GM10266 (cell line): ENCODE results near the gene RERG.

Experiments
- DNase-seq: peaks from one replicate; pipeline ENCODE4 v3.0.0; 2012; ENCODE audit errors: extremely low spot score
- CTCF ChIP-seq: IDR thresholded peaks from 2 replicates; pipeline ENCODE4 v1.5.1; 2012; ENCODE audit warnings: mild to moderate bottlenecking, low read depth; ENCODE audit not compliant: control insufficient read depth, insufficient read depth; ENCODE audit errors: missing control alignments

Gene RERG

GRCh38 chr12:15222219-15222618 is 1.0 kb upstream of the RERG start:
- DNase-seq, result no peak
- no peak for TF ChIP-seq CTCF

- no peak for DNase-seq
Observed at GRCh38 chr12:15220451-15220850, 766 bp downstream of the RERG start.

GRCh38 chr12:15218794-15219193 is 2.4 kb downstream of the RERG start:
- TF ChIP-seq CTCF, result no peak
- no peak for DNase-seq

More at GRCh38 chr12:15220451-15220850, 766 bp downstream of the RERG start:
- no peak for TF ChIP-seq CTCF

GRCh38 chr12:15216036-15216889 is 5.0 kb downstream of the RERG start:
- TF ChIP-seq CTCF, result no peak
- no peak for DNase-seq

GRCh38 chr12:15214851-15215601 is 6.2 kb downstream of the RERG start:
- TF ChIP-seq CTCF, result no peak
- no peak for DNase-seq

- DNase-seq, result no peak
- TF ChIP-seq CTCF, result no peak
Observed at GRCh38 chr12:15212930-15213329, 8.3 kb downstream of the RERG start.

- TF ChIP-seq CTCF, result no peak
- DNase-seq, result no peak
Observed at GRCh38 chr12:15209782-15210181, 11.4 kb downstream of the RERG start.
